Lower lobe of right lung (tissue), 2 donors: ENCODE results near the gene AKT3. TPM values are rescaled to one million over a fixed set of nuclear protein-coding genes. Genes with fewer than 3 reads are reported as not detected.
"Not testable (repeated sequence)": the region's sequence is repeated elsewhere in the genome, so short reads cannot be mapped to it uniquely, and the experiment has no call there.

ENCODE experiments used
- ATAC-seq, 2 donors: fragments of 200-7000 bp; cut with Tn5 transposase; one replicate each; pipeline ENCODE4 v1.9.1; 2020 to 2022; ENCODE audit warnings: mild to moderate bottlenecking in 2 of 2, moderate library complexity in 2 of 2
- DNase-seq: peaks from one replicate; pipeline ENCODE4 v3.0.0-alpha.2; 2020
- H3K27ac ChIP-seq: fragments of 200-600 bp; one replicate; pipeline ENCODE4 v1.8.0; 2022
- H3K27me3 ChIP-seq: fragments of 200-600 bp; one replicate; pipeline ENCODE4 v1.8.0; 2022; ENCODE audit warnings: low read depth
- H3K36me3 ChIP-seq: fragments of 200-600 bp; one replicate; pipeline ENCODE4 v1.8.0; 2022; ENCODE audit warnings: mild to moderate bottlenecking
- H3K4me1 ChIP-seq: fragments of 200-600 bp; one replicate; pipeline ENCODE4 v1.8.0; 2022
- H3K4me3 ChIP-seq: fragments of 200-600 bp; one replicate; pipeline ENCODE4 v1.8.0; 2022; ENCODE audit warnings: mild to moderate bottlenecking
- H3K9me3 ChIP-seq: fragments of 200-600 bp; one replicate; pipeline ENCODE4 v1.8.0; 2022
- intact Hi-C: fragments of 100-400 bp; cut with DNase I; formaldehyde crosslinking; loops from one replicate; pipeline ENCODE4 v1.11.0; 2022
- total RNA-seq: library from RNA; stranded (reverse); fragmentation: NEBNext Ultra II Directional; extraction: Animal tissue kit (Norgen Biotek cat#: 25700); gene quantifications from one replicate; pipeline ENCODE4 v1.2.1, GENCODE V29; 2021
- TF ChIP-seq, protein P1 (sequence below): fragments of 200-600 bp; IDR thresholded peaks from one replicate; pipeline ENCODE4 v1.8.0; 2022; ENCODE audit warnings: antibody characterized with exemption, mild to moderate bottlenecking
- donor health status: DM: no; HTN: yes; CAD: no; lungs with severe emphysema.

The AKT3 gene
- total RNA-seq, 1 donor from 2014 or later, result 52.5 TPM

GRCh38 chr1:243884603-243885002 is 34.6 kb upstream of the AKT3 start:
- no peaks in the 10 kb centered on the region for H3K4me1 ChIP-seq
- no peak overlapping the region for H3K27ac ChIP-seq
- no peak for ATAC-seq
- H3K9me3 ChIP-seq, result no peaks in the 10 kb centered on the region
- H3K27me3 ChIP-seq, result peaks cover 4% of the 10 kb centered on the region
- DNase-seq, result no peak
- TF ChIP-seq, protein P1, sequence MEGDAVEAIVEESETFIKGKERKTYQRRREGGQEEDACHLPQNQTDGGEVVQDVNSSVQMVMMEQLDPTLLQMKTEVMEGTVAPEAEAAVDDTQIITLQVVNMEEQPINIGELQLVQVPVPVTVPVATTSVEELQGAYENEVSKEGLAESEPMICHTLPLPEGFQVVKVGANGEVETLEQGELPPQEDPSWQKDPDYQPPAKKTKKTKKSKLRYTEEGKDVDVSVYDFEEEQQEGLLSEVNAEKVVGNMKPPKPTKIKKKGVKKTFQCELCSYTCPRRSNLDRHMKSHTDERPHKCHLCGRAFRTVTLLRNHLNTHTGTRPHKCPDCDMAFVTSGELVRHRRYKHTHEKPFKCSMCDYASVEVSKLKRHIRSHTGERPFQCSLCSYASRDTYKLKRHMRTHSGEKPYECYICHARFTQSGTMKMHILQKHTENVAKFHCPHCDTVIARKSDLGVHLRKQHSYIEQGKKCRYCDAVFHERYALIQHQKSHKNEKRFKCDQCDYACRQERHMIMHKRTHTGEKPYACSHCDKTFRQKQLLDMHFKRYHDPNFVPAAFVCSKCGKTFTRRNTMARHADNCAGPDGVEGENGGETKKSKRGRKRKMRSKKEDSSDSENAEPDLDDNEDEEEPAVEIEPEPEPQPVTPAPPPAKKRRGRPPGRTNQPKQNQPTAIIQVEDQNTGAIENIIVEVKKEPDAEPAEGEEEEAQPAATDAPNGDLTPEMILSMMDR, result no peak
- intact Hi-C loops, result no loop called here
- H3K36me3 ChIP-seq, result no peaks in the 10 kb centered on the region
- H3K4me3 ChIP-seq, result no peak overlapping the region

DNA sequence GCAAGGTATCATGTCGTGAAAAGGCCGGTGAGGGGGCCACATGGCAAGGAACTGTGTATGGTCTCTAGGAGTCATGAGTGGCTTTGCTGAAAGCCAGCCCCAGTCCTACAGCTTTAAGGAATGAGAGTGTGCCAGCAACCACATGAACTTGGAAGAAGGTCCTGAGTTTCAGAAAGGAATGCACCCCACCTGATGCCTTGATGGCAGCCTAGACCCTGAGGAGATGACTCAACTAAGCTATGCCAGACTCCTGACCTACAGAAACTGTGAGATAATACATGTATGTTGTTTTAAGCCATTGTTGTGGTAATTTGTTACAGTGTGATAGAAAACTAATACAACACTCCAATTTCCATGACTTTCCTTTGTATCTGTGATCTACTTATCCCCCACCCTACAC is 33.5 kb upstream of the AKT3 start:
- H3K27me3 ChIP-seq, result peaks cover 4% of the 10 kb centered on the region
- intact Hi-C loops, result no loop called here
- H3K4me1 ChIP-seq, result no peaks in the 10 kb centered on the region
- TF ChIP-seq, protein P1, result no peak
- no peaks in the 10 kb centered on the region for H3K36me3 ChIP-seq
- no peaks in the 10 kb centered on the region for H3K9me3 ChIP-seq
- DNase-seq (no peak), ATAC-seq (no peak)
- H3K4me3 ChIP-seq, result no peak overlapping the region
- no peak overlapping the region for H3K27ac ChIP-seq

- H3K4me1 ChIP-seq, result no peaks in the 10 kb centered on the region
- H3K4me3 ChIP-seq, result no peak overlapping the region
- no peaks in the 10 kb centered on the region for H3K9me3 ChIP-seq
- ATAC-seq (no peak), DNase-seq (no peak)
- peaks cover 3% of the 10 kb centered on the region for H3K27me3 ChIP-seq
- no peaks in the 10 kb centered on the region for H3K36me3 ChIP-seq
- intact Hi-C loops, result no loop called here
- TF ChIP-seq, protein P1, result no peak
- H3K27ac ChIP-seq, result no peak overlapping the region
Observed at GRCh38 chr1:243882276-243882675, 32.2 kb upstream of the AKT3 start.

DNA sequence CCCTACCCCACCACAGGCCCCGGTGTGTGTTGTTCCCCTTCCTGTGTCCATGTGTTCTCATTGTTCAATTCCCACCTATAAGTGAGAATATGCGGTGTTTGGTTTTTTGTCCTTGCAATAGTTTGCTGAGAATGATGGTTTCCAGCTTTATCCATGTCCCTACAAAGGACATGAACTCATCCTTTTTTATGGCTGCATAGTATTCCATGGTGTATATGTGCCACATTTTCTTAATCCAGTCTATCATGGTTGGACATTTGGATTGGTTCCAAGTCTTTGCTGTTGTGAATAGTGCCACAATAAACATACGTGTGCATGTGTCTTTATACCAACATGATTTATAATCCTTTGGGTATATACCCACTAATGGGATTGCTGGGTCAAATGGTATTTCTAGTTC is 27.0 kb upstream of the AKT3 start:
- intact Hi-C loops, ATAC-seq, H3K4me1 ChIP-seq, H3K27me3 ChIP-seq, H3K9me3 ChIP-seq, H3K27ac ChIP-seq, DNase-seq, H3K4me3 ChIP-seq, H3K36me3 ChIP-seq: not testable (repeated sequence)

DNA sequence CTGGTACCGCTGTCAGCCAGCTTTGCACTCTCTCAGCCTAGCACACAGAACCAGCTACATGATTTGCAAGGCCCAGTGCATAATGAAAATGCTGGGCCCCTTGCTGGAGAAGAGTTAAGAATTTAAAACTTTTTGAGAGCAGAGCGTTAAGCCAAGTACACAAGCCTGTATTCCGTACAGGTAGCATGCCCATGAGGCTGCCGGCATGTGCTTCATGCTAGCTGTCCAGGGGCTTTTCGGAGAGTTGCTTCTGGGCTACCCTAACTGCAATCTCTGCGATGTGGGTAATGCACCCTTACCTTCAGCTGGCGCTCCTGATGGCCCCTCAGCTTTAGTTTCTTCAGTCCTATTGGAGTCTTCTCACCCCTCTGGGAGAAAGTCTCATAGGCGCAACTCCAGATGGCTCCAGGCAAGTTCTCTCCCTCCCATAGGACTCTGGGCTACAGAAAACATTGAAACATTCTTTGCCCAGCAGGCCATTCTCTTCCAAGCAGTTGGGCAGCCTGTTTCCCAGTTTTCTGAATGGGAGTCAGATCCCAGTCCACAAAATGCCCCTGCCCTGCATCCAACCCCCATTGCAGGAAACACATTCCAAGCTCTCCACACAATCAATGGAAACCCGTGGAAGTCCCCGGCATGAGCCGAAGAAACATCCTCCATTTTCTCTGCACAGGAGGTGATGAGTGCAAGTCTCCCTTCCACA is 5.7 kb upstream of the AKT3 start:
- TF ChIP-seq, protein P1, result no peak
- ATAC-seq (no peak), DNase-seq (no peak)
- Histone ChIP-seq H3K9me3 (no peaks in the 10 kb centered on the region), H3K4me1 (peaks cover 6% of the 10 kb centered on the region), H3K4me3 (no peak overlapping the region), H3K27me3 (no peaks in the 10 kb centered on the region), H3K27ac (no peak overlapping the region), H3K36me3 (no peaks in the 10 kb centered on the region)
- intact Hi-C loops, result no loop called here

- no peak for ATAC-seq
- intact Hi-C loops, result no loop called here
- DNase-seq, result no peak
- no peaks in the 10 kb centered on the region for H3K27me3 ChIP-seq
- no peak overlapping the region for H3K4me3 ChIP-seq
- TF ChIP-seq, protein P1, result no peak
- no peak overlapping the region for H3K27ac ChIP-seq
- peaks cover 15% of the 10 kb centered on the region for H3K4me1 ChIP-seq
- H3K9me3 ChIP-seq, result no peaks in the 10 kb centered on the region
- no peaks in the 10 kb centered on the region for H3K36me3 ChIP-seq
Observed at GRCh38 chr1:243851765-243852164, 1.7 kb upstream of the AKT3 start.
